GM18909 (cell line): Measurements from ENCODE around the gene TECTA.

Experiments
- ATAC-seq: cut with Tn5 transposase; IDR thresholded peaks from one replicate; pipeline ENCODE4 v1.9.1; 2021; ENCODE audit warnings: mild to moderate bottlenecking; ENCODE audit not compliant: unreplicated experiment, poor library complexity

Gene TECTA

GRCh38 chr11:121122328-121122727 is 21.3 kb downstream of the TECTA start:
- no peak for ATAC-seq

GRCh38 chr11:121123496-121124069 is 22.5 kb downstream of the TECTA start:
- no peak for ATAC-seq

- ATAC-seq, result no peak
Measured at GRCh38 chr11:121127809-121128208, 26.8 kb downstream of the TECTA start.

- ATAC-seq, result no peak
Measured at GRCh38 chr11:121129362-121130340, 28.6 kb downstream of the TECTA start.

GRCh38 chr11:121131656-121132055 is 30.6 kb downstream of the TECTA start:
- ATAC-seq, result no peak

GRCh38 chr11:121132211-121132976 is 31.4 kb downstream of the TECTA start:
- ATAC-seq, result no peak

- ATAC-seq, result no peak
Measured at GRCh38 chr11:121134741-121135312, 33.8 kb downstream of the TECTA start.

- ATAC-seq, result no peak
Measured at GRCh38 chr11:121137005-121137404, 36.0 kb downstream of the TECTA start.

- ATAC-seq, result no peak
Measured at GRCh38 chr11:121138259-121138658, 37.2 kb downstream of the TECTA start.

GRCh38 chr11:121140369-121140768 is 39.3 kb downstream of the TECTA start:
- no peak for ATAC-seq

- no peak for ATAC-seq
Measured at GRCh38 chr11:121141066-121141465, 40.0 kb downstream of the TECTA start.

GRCh38 chr11:121143921-121144320 is 42.9 kb downstream of the TECTA start:
- ATAC-seq, result no peak

GRCh38 chr11:121144723-121145122 is 43.7 kb downstream of the TECTA start:
- no peak for ATAC-seq

- ATAC-seq, result no peak
Measured at GRCh38 chr11:121145826-121146225, 44.8 kb downstream of the TECTA start.

- ATAC-seq, result no peak
Measured at GRCh38 chr11:121149116-121149515, 48.1 kb downstream of the TECTA start.

GRCh38 chr11:121151207-121151688 is 50.2 kb downstream of the TECTA start:
- no peak for ATAC-seq

GRCh38 chr11:121152764-121153163 is 51.7 kb downstream of the TECTA start:
- ATAC-seq, result no peak

GRCh38 chr11:121153472-121153871 is 52.4 kb downstream of the TECTA start:
- ATAC-seq, result no peak

- ATAC-seq, result no peak
Measured at GRCh38 chr11:121154486-121155314, 53.7 kb downstream of the TECTA start.

- ATAC-seq, result no peak
Measured at GRCh38 chr11:121157756-121158155, 56.7 kb downstream of the TECTA start.
